Ovary (tissue), 3 donors: ENCODE data around the gene ATP6V1G3.

Experiments
- POLR2A ChIP-seq: fragments of 450-650 bp; IDR thresholded peaks from one replicate; pipeline ENCODE4 v1.6.1; 2017; ENCODE audit warnings: antibody characterized with exemption, mild to moderate bottlenecking, moderate library complexity
- TF ChIP-seq, protein P1 (sequence below), 3 donors: fragments of 450-650 bp in 2 of 3; fragments of 200-600 bp in 1 of 3; IDR thresholded peaks; one replicate each; pipeline versions ENCODE4 v1.5.1 to v1.8.0; 2016 to 2022; ENCODE audit warnings: antibody characterized with exemption in 3 of 3, mild to moderate bottlenecking in 1 of 3
- donor health status: DM: no; HTN: no; CAD: no.

DNA sequence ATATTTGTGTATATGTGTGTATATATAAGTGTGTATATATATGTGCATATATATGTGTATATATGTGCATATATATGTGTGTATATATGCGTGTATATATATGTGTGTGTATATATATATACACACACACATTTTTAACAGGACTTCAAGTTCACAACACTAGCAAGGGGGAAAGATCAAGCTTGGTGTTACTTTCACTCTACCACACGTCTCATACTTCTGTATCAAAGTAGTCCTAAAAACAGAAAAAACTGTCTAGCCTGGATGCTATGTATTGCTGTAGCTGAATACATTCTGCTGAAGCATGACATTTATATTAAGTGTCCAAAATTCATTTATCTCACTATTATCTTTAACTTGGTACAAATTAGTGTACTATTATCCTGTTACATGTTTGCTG, 17.9 kb upstream of the ATP6V1G3 start:
- no peak for TF ChIP-seq POLR2A
- TF ChIP-seq, protein P1, sequence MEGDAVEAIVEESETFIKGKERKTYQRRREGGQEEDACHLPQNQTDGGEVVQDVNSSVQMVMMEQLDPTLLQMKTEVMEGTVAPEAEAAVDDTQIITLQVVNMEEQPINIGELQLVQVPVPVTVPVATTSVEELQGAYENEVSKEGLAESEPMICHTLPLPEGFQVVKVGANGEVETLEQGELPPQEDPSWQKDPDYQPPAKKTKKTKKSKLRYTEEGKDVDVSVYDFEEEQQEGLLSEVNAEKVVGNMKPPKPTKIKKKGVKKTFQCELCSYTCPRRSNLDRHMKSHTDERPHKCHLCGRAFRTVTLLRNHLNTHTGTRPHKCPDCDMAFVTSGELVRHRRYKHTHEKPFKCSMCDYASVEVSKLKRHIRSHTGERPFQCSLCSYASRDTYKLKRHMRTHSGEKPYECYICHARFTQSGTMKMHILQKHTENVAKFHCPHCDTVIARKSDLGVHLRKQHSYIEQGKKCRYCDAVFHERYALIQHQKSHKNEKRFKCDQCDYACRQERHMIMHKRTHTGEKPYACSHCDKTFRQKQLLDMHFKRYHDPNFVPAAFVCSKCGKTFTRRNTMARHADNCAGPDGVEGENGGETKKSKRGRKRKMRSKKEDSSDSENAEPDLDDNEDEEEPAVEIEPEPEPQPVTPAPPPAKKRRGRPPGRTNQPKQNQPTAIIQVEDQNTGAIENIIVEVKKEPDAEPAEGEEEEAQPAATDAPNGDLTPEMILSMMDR (IDR thresholded peaks at IDR 0.05): no peak
